EH (cell line): ENCODE results near the gene ZNF226.
"Not testable (repeated sequence)": the region's sequence is repeated elsewhere in the genome, so short reads cannot be mapped to it uniquely, and the experiment has no call there.

Experiments
- DNase-seq: peaks from one replicate; pipeline ENCODE4 v3.0.0-alpha.2; 2015; ENCODE audit warnings: low read depth

The ZNF226 gene

GRCh38 chr19:44212250-44212865 lies 47.5 kb downstream of the ZNF226 start, which contains the start of gene ZNF227:
ZNF227 (plus strand) TSS chr19:44212532; CDS start chr19:44217793, 5,261 bp downstream.
- peak; percentile 97 for DNase-seq

DNA sequence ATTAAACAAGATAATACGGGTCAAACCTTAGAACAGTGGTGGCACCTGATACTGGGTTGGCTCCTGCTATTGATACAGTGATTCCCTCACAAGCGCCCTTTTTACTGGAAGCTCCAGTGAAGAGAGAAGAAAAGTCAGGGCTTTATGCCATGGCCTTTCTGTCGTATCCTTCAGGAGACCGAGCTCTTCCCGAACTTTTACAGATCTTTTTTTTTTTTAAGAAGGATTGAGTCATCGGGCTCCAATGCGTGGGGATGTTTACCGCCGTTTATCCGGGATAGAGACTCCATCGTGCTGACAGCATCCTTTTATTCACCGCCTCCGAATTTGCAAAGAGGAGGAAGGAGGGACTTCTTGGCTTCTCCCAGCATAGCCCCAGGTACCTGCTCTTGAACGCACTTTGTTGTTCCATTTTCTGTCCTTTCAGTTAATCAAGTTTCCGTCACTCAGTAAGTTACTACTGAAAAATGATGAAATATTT lies 48.0 kb downstream of the ZNF226 start:
- DNase-seq: peak; percentile 49

DNA sequence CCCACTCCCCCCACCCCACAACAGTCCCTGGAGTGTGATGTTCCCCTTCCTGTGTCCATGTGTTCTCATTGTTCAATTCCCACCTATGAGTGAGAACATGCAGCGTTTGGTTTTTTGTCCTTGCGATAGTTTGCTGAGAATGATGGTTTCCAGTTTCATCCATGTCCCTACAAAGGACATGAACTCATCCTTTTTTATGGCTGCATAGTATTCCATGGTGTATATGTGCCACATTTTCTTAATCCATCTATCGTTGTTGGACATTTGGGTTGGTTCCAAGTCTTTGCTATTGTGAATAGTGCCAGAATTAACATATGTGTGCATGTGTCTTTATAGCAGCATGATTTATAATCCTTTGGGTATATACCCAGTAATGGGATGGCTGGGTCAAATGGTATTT lies 55.0 kb downstream of the ZNF226 start:
- DNase-seq: not testable (repeated sequence)

DNA sequence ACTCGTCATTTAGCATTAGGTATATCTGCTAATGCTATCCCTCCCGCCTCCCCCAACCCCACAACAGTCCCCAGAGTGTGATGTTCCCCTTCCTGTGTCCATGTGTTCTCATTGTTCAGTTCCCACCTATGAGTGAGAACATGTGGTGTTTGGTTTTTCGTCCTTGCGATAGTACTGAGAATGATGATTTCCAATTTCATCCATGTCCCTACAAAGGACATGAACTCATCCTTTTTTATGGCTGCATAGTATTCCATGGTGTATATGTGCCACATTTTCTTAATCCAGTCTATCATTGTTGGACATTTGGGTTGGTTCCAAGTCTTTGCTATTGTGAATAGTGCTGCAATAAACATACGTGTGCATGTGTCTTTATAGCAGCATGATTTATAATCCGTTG lies 55.9 kb downstream of the ZNF226 start:
- DNase-seq: not testable (repeated sequence)

DNA sequence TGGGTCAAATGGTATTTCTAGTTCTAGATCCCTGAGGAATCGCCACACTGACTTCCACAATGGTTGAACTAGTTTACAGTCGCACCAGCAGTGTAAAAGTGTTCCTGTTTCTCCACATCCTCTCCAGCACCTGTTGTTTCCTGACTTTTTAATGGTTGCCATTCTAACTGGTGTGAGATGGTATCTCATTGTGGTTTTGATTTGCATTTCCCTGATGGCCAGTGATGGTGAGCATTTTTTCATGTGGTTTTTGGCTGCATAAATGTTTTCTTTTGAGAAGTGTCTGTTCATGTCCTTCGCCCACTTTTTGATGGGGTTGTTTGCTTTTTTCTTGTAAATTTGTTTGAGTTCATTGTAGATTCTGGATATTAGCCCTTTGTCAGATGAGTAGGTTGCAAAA lies 56.4 kb downstream of the ZNF226 start:
- DNase-seq: not testable (repeated sequence)
